ENCODE data around the gene KCNMA1.
"Not testable (repeated sequence)": the region's sequence is repeated elsewhere in the genome, so short reads cannot be mapped to it uniquely, and the experiment has no call there.

KCNMA1 gene

GRCh38 chr10:77592510-77592909 lies 45.1 kb downstream of the KCNMA1 start:
- Histone ChIP-seq H3K4me1 (ENCODE audit: control insufficient read depth in 1 of 2, insufficient read depth in 1 of 2, low read depth in 1 of 2, low read length in 1 of 2) (peaks cover 24 to 27% of the 10 kb centered on the region in 2 experiments), H3K9me3 (no peaks in the 10 kb centered on the region), H3K27me3 (no peaks in the 10 kb centered on the region), H3K36me3 (no peaks in the 10 kb centered on the region), H3K27ac (no peak overlapping the region), H3K4me3 (ENCODE audit: low read depth in 1 of 2, low read length in 1 of 2) (no peak overlapping the region)
- no peak for TF ChIP-seq CTCF (IDR thresholded peaks at IDR 0.05)

- Histone ChIP-seq H3K9me3 (no peaks in the 10 kb centered on the region), H3K36me3 (no peaks in the 10 kb centered on the region), H3K27ac (no peak overlapping the region), H3K4me3 (ENCODE audit: low read depth in 1 of 2, low read length in 1 of 2) (no peak overlapping the region), H3K27me3 (no peaks in the 10 kb centered on the region), H3K4me1 (ENCODE audit: control insufficient read depth in 1 of 2, insufficient read depth in 1 of 2, low read depth in 1 of 2, low read length in 1 of 2) (peaks cover 24 to 27% of the 10 kb centered on the region in 2 experiments)
- no peak for TF ChIP-seq CTCF (IDR thresholded peaks at IDR 0.05)
Measured at GRCh38 chr10:77591238-77591880, 46.2 kb downstream of the KCNMA1 start.

GRCh38 chr10:77590344-77591237 lies 47.0 kb downstream of the KCNMA1 start:
- H3K36me3 ChIP-seq: no peaks in the 10 kb centered on the region
- H3K27ac ChIP-seq: no peak overlapping the region
- TF ChIP-seq CTCF (IDR thresholded peaks at IDR 0.05): no peak
- no peaks in the 10 kb centered on the region for H3K27me3 ChIP-seq
- H3K9me3 ChIP-seq: no peaks in the 10 kb centered on the region
- H3K4me1 ChIP-seq (ENCODE audit: control insufficient read depth in 1 of 2, insufficient read depth in 1 of 2, low read depth in 1 of 2, low read length in 1 of 2): peaks cover 24 to 27% of the 10 kb centered on the region in 2 experiments
- no peak overlapping the region for H3K4me3 ChIP-seq (ENCODE audit: low read depth in 1 of 2, low read length in 1 of 2)

GRCh38 chr10:77589703-77590102 lies 47.9 kb downstream of the KCNMA1 start:
- H3K4me3 ChIP-seq (ENCODE audit: low read depth in 1 of 2, low read length in 1 of 2); H3K36me3 ChIP-seq; H3K27me3 ChIP-seq; H3K27ac ChIP-seq; H3K9me3 ChIP-seq: not testable (repeated sequence)
- H3K4me1 ChIP-seq (ENCODE audit: control insufficient read depth in 1 of 2, insufficient read depth in 1 of 2, low read depth in 1 of 2, low read length in 1 of 2): peaks cover 23 to 26% of the 10 kb centered on the region in 2 experiments

- H3K4me1 ChIP-seq (ENCODE audit: control insufficient read depth in 1 of 2, insufficient read depth in 1 of 2, low read depth in 1 of 2, low read length in 1 of 2): peaks cover 15 to 18% of the 10 kb centered on the region in 2 experiments
- H3K4me3 ChIP-seq (ENCODE audit: low read depth in 1 of 2, low read length in 1 of 2): no peak overlapping the region
Measured at GRCh38 chr10:77588886-77589285, 48.7 kb downstream of the KCNMA1 start.

More at GRCh38 chr10:77588886-77589285, 48.7 kb downstream of the KCNMA1 start:
- TF ChIP-seq CTCF (IDR thresholded peaks at IDR 0.05): no peak
- Histone ChIP-seq H3K27me3 (no peaks in the 10 kb centered on the region), H3K9me3 (no peaks in the 10 kb centered on the region), H3K36me3 (no peaks in the 10 kb centered on the region), H3K27ac (no peak overlapping the region)
